ENCODE measurements around the gene SMURF1. TPM values are rescaled to one million over a fixed set of nuclear protein-coding genes. Genes with fewer than 3 reads are reported as not detected.
"Not testable (repeated sequence)": the region's sequence is repeated elsewhere in the genome, so short reads cannot be mapped to it uniquely, and the experiment has no call there.

Gene SMURF1
- total RNA-seq, 1 donor: 22.6 TPM

- TF ChIP-seq CTCF (IDR thresholded peaks at IDR 0.05; ENCODE audit: insufficient read depth, low read length): no peak
- no peak for DNase-seq (ENCODE audit: low read depth)
- H3K4me3 ChIP-seq (ENCODE audit: low read depth, low read length): no peak overlapping the region
Measured at GRCh38 chr7:99047526-99048077, 96.3 kb downstream of the SMURF1 start.

GRCh38 chr7:99046722-99047121 is 97.2 kb downstream of the SMURF1 start:
- DNase-seq (ENCODE audit: low read depth): no peak
- TF ChIP-seq CTCF (IDR thresholded peaks at IDR 0.05; ENCODE audit: insufficient read depth, low read length): no peak
- no peak overlapping the region for H3K4me3 ChIP-seq (ENCODE audit: low read depth, low read length)

- DNase-seq (ENCODE audit: low read depth); H3K4me3 ChIP-seq (ENCODE audit: low read depth, low read length): not testable (repeated sequence)
Measured at GRCh38 chr7:99046262-99046661, 97.6 kb downstream of the SMURF1 start.

- not testable (repeated sequence) for DNase-seq (ENCODE audit: low read depth); H3K4me3 ChIP-seq (ENCODE audit: low read depth, low read length)
Measured at GRCh38 chr7:99044858-99045257, 99.0 kb downstream of the SMURF1 start.

- DNase-seq (ENCODE audit: low read depth): peak; percentile 19
- no peak overlapping the region for H3K4me3 ChIP-seq (ENCODE audit: low read depth, low read length)
- TF ChIP-seq CTCF (IDR thresholded peaks at IDR 0.05; ENCODE audit: insufficient read depth, low read length): no peak
Measured at GRCh38 chr7:99042957-99043356, 101.0 kb downstream of the SMURF1 start.

- no peak for DNase-seq (ENCODE audit: low read depth)
- no peak for TF ChIP-seq CTCF (IDR thresholded peaks at IDR 0.05; ENCODE audit: insufficient read depth, low read length)
- H3K4me3 ChIP-seq (ENCODE audit: low read depth, low read length): no peak overlapping the region
Measured at GRCh38 chr7:99041526-99041925, 102.4 kb downstream of the SMURF1 start.

- no peak overlapping the region for H3K4me3 ChIP-seq (ENCODE audit: low read depth, low read length)
- peak; percentile 89 for DNase-seq (ENCODE audit: low read depth)
- TF ChIP-seq CTCF (IDR thresholded peaks at IDR 0.05; ENCODE audit: insufficient read depth, low read length): peak; percentile 63
Measured at GRCh38 chr7:99040104-99040958, 103.6 kb downstream of the SMURF1 start.

Measured in fibroblast of the aortic adventitia (primary cell).